HEK293 (cell line): Measurements from ENCODE around the gene AP5M1.
"Not testable (repeated sequence)": the region's sequence is repeated elsewhere in the genome, so short reads cannot be mapped to it uniquely, and the experiment has no call there.

ENCODE experiments used
- ZFHX2 ChIP-seq: fragments of 450-650 bp; formaldehyde crosslinking; conservative IDR thresholded peaks from 2 replicates; pipeline ENCODE4 v1.5.1; 2016; ENCODE audit warnings: missing biosample characterization, missing genetic modification characterization
- ZNF530 ChIP-seq: fragments of 450-650 bp; formaldehyde crosslinking; IDR thresholded peaks from 2 replicates; pipeline ENCODE4 v1.5.1; 2016; ENCODE audit warnings: low read depth, missing biosample characterization, missing genetic modification characterization
- TF ChIP-seq, protein P1 (sequence below): fragments of 450-650 bp; formaldehyde crosslinking; IDR thresholded peaks from 2 replicates; pipeline ENCODE4 v1.5.1; 2016; ENCODE audit warnings: missing biosample characterization, missing genetic modification characterization
- TF ChIP-seq, protein P2 (sequence below): fragments of 450-650 bp; formaldehyde crosslinking; IDR thresholded peaks from 2 replicates; pipeline ENCODE4 v1.5.1; 2016; ENCODE audit warnings: missing biosample characterization, missing genetic modification characterization
- TF ChIP-seq, protein P3 (sequence below): fragments of 450-650 bp; formaldehyde crosslinking; IDR thresholded peaks from 2 replicates; pipeline ENCODE4 v1.5.1; 2017; ENCODE audit warnings: missing biosample characterization, missing genetic modification characterization
- TF ChIP-seq, protein P4 (sequence below): fragments of 450-650 bp; formaldehyde crosslinking; IDR thresholded peaks from 2 replicates; pipeline ENCODE4 v1.5.1; 2017; ENCODE audit warnings: missing biosample characterization, missing genetic modification characterization
- TF ChIP-seq, protein P5 (sequence below): fragments of 450-650 bp; formaldehyde crosslinking; IDR thresholded peaks from 2 replicates; pipeline ENCODE4 v1.5.1; 2017; ENCODE audit warnings: missing biosample characterization, missing genetic modification characterization
- TF ChIP-seq, protein P6 (sequence below): fragments of 450-650 bp; formaldehyde crosslinking; IDR thresholded peaks from 2 replicates; pipeline ENCODE4 v1.5.1; 2016; ENCODE audit warnings: missing biosample characterization, missing genetic modification characterization
- TF ChIP-seq, protein P7 (sequence below): fragments of 450-650 bp; formaldehyde crosslinking; IDR thresholded peaks from 2 replicates; pipeline ENCODE4 v1.5.1; 2016; ENCODE audit warnings: missing biosample characterization, missing genetic modification characterization

DNA sequence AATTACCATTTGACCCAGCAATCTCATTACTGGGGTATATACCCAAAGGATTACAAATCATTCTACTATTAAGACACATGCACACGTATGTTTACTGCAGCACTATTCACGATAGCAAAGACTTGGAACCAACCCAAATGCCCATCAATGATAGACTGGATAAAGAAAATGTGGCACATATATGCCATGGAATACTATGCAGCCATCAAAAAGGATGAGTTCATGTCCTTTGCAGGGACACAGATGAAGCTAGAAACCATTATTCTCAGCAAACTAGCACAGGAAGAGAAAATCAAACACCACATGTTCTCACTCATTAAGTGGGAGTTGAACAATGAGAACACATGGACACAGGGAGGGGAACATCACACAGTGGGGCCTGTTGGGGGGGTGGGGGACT, 40.5 kb upstream of the AP5M1 start:
- TF ChIP-seq, protein P1, sequence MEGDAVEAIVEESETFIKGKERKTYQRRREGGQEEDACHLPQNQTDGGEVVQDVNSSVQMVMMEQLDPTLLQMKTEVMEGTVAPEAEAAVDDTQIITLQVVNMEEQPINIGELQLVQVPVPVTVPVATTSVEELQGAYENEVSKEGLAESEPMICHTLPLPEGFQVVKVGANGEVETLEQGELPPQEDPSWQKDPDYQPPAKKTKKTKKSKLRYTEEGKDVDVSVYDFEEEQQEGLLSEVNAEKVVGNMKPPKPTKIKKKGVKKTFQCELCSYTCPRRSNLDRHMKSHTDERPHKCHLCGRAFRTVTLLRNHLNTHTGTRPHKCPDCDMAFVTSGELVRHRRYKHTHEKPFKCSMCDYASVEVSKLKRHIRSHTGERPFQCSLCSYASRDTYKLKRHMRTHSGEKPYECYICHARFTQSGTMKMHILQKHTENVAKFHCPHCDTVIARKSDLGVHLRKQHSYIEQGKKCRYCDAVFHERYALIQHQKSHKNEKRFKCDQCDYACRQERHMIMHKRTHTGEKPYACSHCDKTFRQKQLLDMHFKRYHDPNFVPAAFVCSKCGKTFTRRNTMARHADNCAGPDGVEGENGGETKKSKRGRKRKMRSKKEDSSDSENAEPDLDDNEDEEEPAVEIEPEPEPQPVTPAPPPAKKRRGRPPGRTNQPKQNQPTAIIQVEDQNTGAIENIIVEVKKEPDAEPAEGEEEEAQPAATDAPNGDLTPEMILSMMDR (tag by site-specific recombination): not testable (repeated sequence)
- TF ChIP-seq ZNF530, ZFHX2 (tag by site-specific recombination): not testable (repeated sequence)
- TF ChIP-seq, protein P2, sequence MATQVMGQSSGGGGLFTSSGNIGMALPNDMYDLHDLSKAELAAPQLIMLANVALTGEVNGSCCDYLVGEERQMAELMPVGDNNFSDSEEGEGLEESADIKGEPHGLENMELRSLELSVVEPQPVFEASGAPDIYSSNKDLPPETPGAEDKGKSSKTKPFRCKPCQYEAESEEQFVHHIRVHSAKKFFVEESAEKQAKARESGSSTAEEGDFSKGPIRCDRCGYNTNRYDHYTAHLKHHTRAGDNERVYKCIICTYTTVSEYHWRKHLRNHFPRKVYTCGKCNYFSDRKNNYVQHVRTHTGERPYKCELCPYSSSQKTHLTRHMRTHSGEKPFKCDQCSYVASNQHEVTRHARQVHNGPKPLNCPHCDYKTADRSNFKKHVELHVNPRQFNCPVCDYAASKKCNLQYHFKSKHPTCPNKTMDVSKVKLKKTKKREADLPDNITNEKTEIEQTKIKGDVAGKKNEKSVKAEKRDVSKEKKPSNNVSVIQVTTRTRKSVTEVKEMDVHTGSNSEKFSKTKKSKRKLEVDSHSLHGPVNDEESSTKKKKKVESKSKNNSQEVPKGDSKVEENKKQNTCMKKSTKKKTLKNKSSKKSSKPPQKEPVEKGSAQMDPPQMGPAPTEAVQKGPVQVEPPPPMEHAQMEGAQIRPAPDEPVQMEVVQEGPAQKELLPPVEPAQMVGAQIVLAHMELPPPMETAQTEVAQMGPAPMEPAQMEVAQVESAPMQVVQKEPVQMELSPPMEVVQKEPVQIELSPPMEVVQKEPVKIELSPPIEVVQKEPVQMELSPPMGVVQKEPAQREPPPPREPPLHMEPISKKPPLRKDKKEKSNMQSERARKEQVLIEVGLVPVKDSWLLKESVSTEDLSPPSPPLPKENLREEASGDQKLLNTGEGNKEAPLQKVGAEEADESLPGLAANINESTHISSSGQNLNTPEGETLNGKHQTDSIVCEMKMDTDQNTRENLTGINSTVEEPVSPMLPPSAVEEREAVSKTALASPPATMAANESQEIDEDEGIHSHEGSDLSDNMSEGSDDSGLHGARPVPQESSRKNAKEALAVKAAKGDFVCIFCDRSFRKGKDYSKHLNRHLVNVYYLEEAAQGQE (tag by site-specific recombination): not testable (repeated sequence)
- TF ChIP-seq, protein P3, sequence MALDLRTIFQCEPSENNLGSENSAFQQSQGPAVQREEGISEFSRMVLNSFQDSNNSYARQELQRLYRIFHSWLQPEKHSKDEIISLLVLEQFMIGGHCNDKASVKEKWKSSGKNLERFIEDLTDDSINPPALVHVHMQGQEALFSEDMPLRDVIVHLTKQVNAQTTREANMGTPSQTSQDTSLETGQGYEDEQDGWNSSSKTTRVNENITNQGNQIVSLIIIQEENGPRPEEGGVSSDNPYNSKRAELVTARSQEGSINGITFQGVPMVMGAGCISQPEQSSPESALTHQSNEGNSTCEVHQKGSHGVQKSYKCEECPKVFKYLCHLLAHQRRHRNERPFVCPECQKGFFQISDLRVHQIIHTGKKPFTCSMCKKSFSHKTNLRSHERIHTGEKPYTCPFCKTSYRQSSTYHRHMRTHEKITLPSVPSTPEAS: not testable (repeated sequence)
- TF ChIP-seq, protein P4, sequence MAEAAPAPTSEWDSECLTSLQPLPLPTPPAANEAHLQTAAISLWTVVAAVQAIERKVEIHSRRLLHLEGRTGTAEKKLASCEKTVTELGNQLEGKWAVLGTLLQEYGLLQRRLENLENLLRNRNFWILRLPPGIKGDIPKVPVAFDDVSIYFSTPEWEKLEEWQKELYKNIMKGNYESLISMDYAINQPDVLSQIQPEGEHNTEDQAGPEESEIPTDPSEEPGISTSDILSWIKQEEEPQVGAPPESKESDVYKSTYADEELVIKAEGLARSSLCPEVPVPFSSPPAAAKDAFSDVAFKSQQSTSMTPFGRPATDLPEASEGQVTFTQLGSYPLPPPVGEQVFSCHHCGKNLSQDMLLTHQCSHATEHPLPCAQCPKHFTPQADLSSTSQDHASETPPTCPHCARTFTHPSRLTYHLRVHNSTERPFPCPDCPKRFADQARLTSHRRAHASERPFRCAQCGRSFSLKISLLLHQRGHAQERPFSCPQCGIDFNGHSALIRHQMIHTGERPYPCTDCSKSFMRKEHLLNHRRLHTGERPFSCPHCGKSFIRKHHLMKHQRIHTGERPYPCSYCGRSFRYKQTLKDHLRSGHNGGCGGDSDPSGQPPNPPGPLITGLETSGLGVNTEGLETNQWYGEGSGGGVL (tag by site-specific recombination): not testable (repeated sequence)
- TF ChIP-seq, protein P5, sequence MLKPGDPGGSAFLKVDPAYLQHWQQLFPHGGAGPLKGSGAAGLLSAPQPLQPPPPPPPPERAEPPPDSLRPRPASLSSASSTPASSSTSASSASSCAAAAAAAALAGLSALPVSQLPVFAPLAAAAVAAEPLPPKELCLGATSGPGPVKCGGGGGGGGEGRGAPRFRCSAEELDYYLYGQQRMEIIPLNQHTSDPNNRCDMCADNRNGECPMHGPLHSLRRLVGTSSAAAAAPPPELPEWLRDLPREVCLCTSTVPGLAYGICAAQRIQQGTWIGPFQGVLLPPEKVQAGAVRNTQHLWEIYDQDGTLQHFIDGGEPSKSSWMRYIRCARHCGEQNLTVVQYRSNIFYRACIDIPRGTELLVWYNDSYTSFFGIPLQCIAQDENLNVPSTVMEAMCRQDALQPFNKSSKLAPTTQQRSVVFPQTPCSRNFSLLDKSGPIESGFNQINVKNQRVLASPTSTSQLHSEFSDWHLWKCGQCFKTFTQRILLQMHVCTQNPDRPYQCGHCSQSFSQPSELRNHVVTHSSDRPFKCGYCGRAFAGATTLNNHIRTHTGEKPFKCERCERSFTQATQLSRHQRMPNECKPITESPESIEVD (tag by site-specific recombination): not testable (repeated sequence)
- TF ChIP-seq, protein P6, sequence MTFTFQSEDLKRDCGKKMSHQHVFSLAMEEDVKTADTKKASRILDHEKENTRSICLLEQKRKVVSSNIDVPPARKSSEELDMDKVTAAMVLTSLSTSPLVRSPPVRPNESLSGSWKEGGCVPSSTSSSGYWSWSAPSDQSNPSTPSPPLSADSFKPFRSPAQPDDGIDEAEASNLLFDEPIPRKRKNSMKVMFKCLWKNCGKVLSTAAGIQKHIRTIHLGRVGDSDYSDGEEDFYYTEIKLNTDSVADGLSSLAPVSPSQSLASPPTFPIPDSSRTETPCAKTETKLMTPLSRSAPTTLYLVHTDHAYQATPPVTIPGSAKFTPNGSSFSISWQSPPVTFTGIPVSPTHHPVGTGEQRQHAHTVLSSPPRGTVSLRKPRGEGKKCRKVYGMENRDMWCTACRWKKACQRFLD: not testable (repeated sequence)
- TF ChIP-seq, protein P7, sequence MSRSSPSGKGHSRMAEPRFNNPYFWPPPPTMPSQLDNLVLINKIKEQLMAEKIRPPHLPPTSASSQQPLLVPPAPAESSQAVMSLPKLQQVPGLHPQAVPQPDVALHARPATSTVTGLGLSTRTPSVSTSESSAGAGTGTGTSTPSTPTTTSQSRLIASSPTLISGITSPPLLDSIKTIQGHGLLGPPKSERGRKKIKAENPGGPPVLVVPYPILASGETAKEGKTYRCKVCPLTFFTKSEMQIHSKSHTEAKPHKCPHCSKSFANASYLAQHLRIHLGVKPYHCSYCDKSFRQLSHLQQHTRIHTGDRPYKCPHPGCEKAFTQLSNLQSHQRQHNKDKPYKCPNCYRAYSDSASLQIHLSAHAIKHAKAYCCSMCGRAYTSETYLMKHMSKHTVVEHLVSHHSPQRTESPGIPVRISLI (tag by site-specific recombination): not testable (repeated sequence)
